Loucy (cell line): ENCODE data around the gene GRK3.

Source experiments
- H2AFZ ChIP-seq: fragments of 200-600 bp; sonication (generic); 2 replicates; pipeline ENCODE4 v1.6.0; 2016; ENCODE audit warnings: antibody characterized with exemption, mild to moderate bottlenecking, low read length, moderate library complexity
- H3F3A ChIP-seq: fragments of 200-600 bp; 2 replicates; pipeline ENCODE4 v1.6.0; 2016; ENCODE audit warnings: antibody characterized with exemption, low read depth, mild to moderate bottlenecking
- H3K27me3 ChIP-seq: fragments of 200-600 bp; sonication (generic); 2 replicates; pipeline ENCODE4 v1.6.1; 2014; ENCODE audit warnings: low read length, mild to moderate bottlenecking; ENCODE audit not compliant: insufficient read depth, poor library complexity, severe bottlenecking
- H3K36me3 ChIP-seq: fragments of 200-600 bp; sonication (generic); 2 replicates; pipeline ENCODE4 v1.6.1; 2016; ENCODE audit warnings: low read length; ENCODE audit not compliant: insufficient read depth
- H3K4me1 ChIP-seq: fragments of 200-600 bp; sonication (generic); 2 replicates; pipeline ENCODE4 v1.5.1; 2014; ENCODE audit warnings: low read length, mild to moderate bottlenecking; ENCODE audit not compliant: insufficient read depth, poor library complexity, severe bottlenecking
- H3K4me2 ChIP-seq: fragments of 200-600 bp; sonication (generic); 2 replicates; pipeline ENCODE4 v1.6.0; 2014; ENCODE audit warnings: antibody characterized with exemption, low read length, low read depth, mild to moderate bottlenecking; ENCODE audit not compliant: poor library complexity, severe bottlenecking
- H3K4me3 ChIP-seq: fragments of 200-600 bp; sonication (generic); 2 replicates; pipeline ENCODE4 v1.5.1; 2014; ENCODE audit warnings: low read length, mild to moderate bottlenecking, mixed read lengths; ENCODE audit not compliant: poor library complexity, severe bottlenecking
- H3K79me2 ChIP-seq: fragments of 200-600 bp; sonication (generic); 2 replicates; pipeline ENCODE4 v1.6.1; 2014; ENCODE audit warnings: low read length; ENCODE audit not compliant: insufficient read depth
- H3K9ac ChIP-seq: fragments of 200-600 bp; sonication (generic); 2 replicates; pipeline ENCODE4 v1.6.0; 2014; ENCODE audit warnings: mild to moderate bottlenecking, low read depth, low read length, moderate library complexity; ENCODE audit not compliant: poor library complexity, severe bottlenecking
- H3K9me2 ChIP-seq: fragments of 200-600 bp; sonication (generic); replicated peaks from 2 replicates; pipeline ENCODE4 v1.6.1; 2016; ENCODE audit warnings: low read depth, low read length, mixed read lengths
- H3K9me3 ChIP-seq: fragments of 200-600 bp; sonication (generic); 2 replicates; pipeline ENCODE4 v1.6.1; 2014; ENCODE audit warnings: mild to moderate bottlenecking, antibody characterized with exemption, low read length, low read depth; ENCODE audit not compliant: insufficient read depth
- H4K20me1 ChIP-seq: fragments of 200-600 bp; sonication (generic); 2 replicates; pipeline ENCODE4 v1.6.0; 2014; ENCODE audit warnings: antibody characterized with exemption, low read length, mild to moderate bottlenecking; ENCODE audit not compliant: insufficient read depth, poor library complexity, severe bottlenecking
- CTCF ChIP-seq: fragments of 200-600 bp; sonication (generic); conservative IDR thresholded peaks from 2 replicates; pipeline ENCODE4 v1.5.1; 2014; ENCODE audit warnings: mild to moderate bottlenecking, antibody characterized with exemption, low read length
- EZH2phosphoT487 ChIP-seq: fragments of 200-600 bp; IDR thresholded peaks from 2 replicates; pipeline ENCODE4 v1.6.1; 2018; ENCODE audit warnings: antibody characterized with exemption, mild to moderate bottlenecking, moderate library complexity, borderline replicate concordance

GRK3 gene

GRCh38 chr22:25735650-25736049 lies 171.2 kb downstream of the GRK3 start:
- no peaks in the 10 kb centered on the region for H4K20me1 ChIP-seq
- peaks cover 23% of the 10 kb centered on the region for H3F3A ChIP-seq
- peak overlapping the region; percentile 13 for H3K4me3 ChIP-seq
- peaks cover 7% of the 10 kb centered on the region; the same call in 1 of the 2 replicates for H3K9me3 ChIP-seq
- H3K79me2 ChIP-seq = no peaks in the 10 kb centered on the region
- no peak overlapping the region for H2AFZ ChIP-seq
- no peaks in the 10 kb centered on the region for H3K27me3 ChIP-seq
- no peaks in the 10 kb centered on the region for H3K9me2 ChIP-seq
- peak overlapping the region; percentile 67 for H3K4me2 ChIP-seq
- H3K4me1 ChIP-seq = peaks cover 70% of the 10 kb centered on the region
- TF ChIP-seq CTCF (no peak), EZH2phosphoT487 (no peak)
- H3K36me3 ChIP-seq = no peaks in the 10 kb centered on the region
- peak overlapping the region; percentile 54 for H3K9ac ChIP-seq

GRCh38 chr22:25736378-25737011 lies 172.0 kb downstream of the GRK3 start:
- no peaks in the 10 kb centered on the region for H4K20me1 ChIP-seq
- H3K27me3 ChIP-seq = no peaks in the 10 kb centered on the region
- peak overlapping the region; percentile 67 for H3K4me2 ChIP-seq
- H3K9me3 ChIP-seq = peaks cover 7% of the 10 kb centered on the region; the same call in 1 of the 2 replicates
- peak overlapping the region; percentile 54 for H3K4me3 ChIP-seq
- H3F3A ChIP-seq = peaks cover 23% of the 10 kb centered on the region
- peaks cover 74% of the 10 kb centered on the region for H3K4me1 ChIP-seq
- no peaks in the 10 kb centered on the region for H3K9me2 ChIP-seq
- TF ChIP-seq EZH2phosphoT487 (no peak), CTCF (no peak)
- no peaks in the 10 kb centered on the region for H3K79me2 ChIP-seq
- H3K9ac ChIP-seq = peak overlapping the region; percentile 59
- H2AFZ ChIP-seq = no peak overlapping the region
- H3K36me3 ChIP-seq = no peaks in the 10 kb centered on the region

- H3K4me2 ChIP-seq = no peak overlapping the region
- H3K4me1 ChIP-seq = peaks cover 75% of the 10 kb centered on the region
- peaks cover 7% of the 10 kb centered on the region; the same call in 1 of the 2 replicates for H3K79me2 ChIP-seq
- H2AFZ ChIP-seq = no peak overlapping the region
- no peak overlapping the region for H3K4me3 ChIP-seq
- H3K27me3 ChIP-seq = no peaks in the 10 kb centered on the region
- H3K9me2 ChIP-seq = no peaks in the 10 kb centered on the region
- peaks cover 23% of the 10 kb centered on the region for H3F3A ChIP-seq
- peaks cover 3% of the 10 kb centered on the region; the same call in 1 of the 2 replicates for H3K9me3 ChIP-seq
- no peaks in the 10 kb centered on the region for H3K36me3 ChIP-seq
- H4K20me1 ChIP-seq = no peaks in the 10 kb centered on the region
- no peak for TF ChIP-seq CTCF
- no peak for TF ChIP-seq EZH2phosphoT487
- H3K9ac ChIP-seq = no peak overlapping the region
Observed at GRCh38 chr22:25739659-25740344, 175.3 kb downstream of the GRK3 start.
